ENCODE measurements around the gene GRAP.

DNA sequence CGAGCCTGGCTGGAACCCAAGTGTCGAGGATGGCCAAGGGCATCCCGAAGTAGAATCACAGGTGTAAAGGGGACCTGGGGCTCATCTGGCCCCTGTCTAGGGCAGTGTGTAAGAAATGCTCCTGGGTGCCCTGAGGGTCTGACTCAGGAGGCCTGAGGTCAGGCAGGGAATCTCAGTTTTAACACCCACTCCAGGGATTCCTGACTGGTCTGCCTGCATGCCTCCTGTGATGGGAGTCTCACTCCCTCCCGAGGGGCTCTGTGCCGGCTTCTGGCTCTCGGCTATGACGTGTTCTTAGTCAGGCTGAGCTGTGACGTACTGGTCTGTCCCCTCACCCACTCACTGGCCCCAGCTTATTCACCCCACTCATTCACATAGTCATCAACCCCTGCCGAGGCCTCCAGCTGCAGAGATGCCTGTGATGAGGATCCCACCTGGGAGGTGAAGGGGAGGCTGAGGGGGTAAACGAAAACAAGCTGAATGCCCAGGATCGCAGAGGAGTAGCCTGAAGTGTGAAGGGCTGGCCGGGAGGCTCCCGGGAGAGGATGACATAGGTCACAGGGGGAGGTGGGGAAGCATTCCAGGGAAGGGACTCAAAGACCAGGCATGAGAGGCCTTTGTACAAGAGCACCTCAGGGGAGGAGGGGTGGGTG, 65.9 kb downstream of the GRAP start:
- TF ChIP-seq, protein P1, sequence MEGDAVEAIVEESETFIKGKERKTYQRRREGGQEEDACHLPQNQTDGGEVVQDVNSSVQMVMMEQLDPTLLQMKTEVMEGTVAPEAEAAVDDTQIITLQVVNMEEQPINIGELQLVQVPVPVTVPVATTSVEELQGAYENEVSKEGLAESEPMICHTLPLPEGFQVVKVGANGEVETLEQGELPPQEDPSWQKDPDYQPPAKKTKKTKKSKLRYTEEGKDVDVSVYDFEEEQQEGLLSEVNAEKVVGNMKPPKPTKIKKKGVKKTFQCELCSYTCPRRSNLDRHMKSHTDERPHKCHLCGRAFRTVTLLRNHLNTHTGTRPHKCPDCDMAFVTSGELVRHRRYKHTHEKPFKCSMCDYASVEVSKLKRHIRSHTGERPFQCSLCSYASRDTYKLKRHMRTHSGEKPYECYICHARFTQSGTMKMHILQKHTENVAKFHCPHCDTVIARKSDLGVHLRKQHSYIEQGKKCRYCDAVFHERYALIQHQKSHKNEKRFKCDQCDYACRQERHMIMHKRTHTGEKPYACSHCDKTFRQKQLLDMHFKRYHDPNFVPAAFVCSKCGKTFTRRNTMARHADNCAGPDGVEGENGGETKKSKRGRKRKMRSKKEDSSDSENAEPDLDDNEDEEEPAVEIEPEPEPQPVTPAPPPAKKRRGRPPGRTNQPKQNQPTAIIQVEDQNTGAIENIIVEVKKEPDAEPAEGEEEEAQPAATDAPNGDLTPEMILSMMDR (conservative IDR thresholded peaks at IDR 0.05) = no peak
- TF ChIP-seq ZFX (IDR thresholded peaks at IDR 0.05) = no peak
